Measurements from ENCODE around the gene BACE2.

GRCh38 chr21:41327753-41328152 lies 159.8 kb downstream of the BACE2 start:
- TF ChIP-seq, protein P1, sequence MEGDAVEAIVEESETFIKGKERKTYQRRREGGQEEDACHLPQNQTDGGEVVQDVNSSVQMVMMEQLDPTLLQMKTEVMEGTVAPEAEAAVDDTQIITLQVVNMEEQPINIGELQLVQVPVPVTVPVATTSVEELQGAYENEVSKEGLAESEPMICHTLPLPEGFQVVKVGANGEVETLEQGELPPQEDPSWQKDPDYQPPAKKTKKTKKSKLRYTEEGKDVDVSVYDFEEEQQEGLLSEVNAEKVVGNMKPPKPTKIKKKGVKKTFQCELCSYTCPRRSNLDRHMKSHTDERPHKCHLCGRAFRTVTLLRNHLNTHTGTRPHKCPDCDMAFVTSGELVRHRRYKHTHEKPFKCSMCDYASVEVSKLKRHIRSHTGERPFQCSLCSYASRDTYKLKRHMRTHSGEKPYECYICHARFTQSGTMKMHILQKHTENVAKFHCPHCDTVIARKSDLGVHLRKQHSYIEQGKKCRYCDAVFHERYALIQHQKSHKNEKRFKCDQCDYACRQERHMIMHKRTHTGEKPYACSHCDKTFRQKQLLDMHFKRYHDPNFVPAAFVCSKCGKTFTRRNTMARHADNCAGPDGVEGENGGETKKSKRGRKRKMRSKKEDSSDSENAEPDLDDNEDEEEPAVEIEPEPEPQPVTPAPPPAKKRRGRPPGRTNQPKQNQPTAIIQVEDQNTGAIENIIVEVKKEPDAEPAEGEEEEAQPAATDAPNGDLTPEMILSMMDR (conservative IDR thresholded peaks at IDR 0.05 in 1 of 2, IDR thresholded peaks at IDR 0.05 in 1 of 2; ENCODE audit: low read depth in 1 of 2, low read length in 2 of 2), result no peak
- no peak for TF ChIP-seq EZH2 (IDR thresholded peaks at IDR 0.05; ENCODE audit: low read length, missing control alignments)

All from fibroblast of lung (primary cell).